ENCODE measurements around the gene VOPP1.

Gene VOPP1

GRCh38 chr7:55490099-55490498 is 82.2 kb downstream of the VOPP1 start:
- H3K27ac ChIP-seq = no peak overlapping the region
- TF ChIP-seq CTCF (IDR thresholded peaks at IDR 0.05) (no peak), ZFX (IDR thresholded peaks at IDR 0.05; ENCODE audit: borderline replicate concordance) (no peak)

GRCh38 chr7:55489552-55489951 is 82.8 kb downstream of the VOPP1 start:
- no peak overlapping the region for H3K27ac ChIP-seq
- TF ChIP-seq ZFX (IDR thresholded peaks at IDR 0.05; ENCODE audit: borderline replicate concordance) = no peak
- no peak for TF ChIP-seq CTCF (IDR thresholded peaks at IDR 0.05)

GRCh38 chr7:55488804-55489340 is 83.4 kb downstream of the VOPP1 start:
- TF ChIP-seq CTCF (IDR thresholded peaks at IDR 0.05) (no peak), ZFX (IDR thresholded peaks at IDR 0.05; ENCODE audit: borderline replicate concordance) (no peak)
- H3K27ac ChIP-seq = no peak overlapping the region

GRCh38 chr7:55488216-55488615 is 84.1 kb downstream of the VOPP1 start:
- no peak overlapping the region for H3K27ac ChIP-seq
- TF ChIP-seq ZFX (IDR thresholded peaks at IDR 0.05; ENCODE audit: borderline replicate concordance) = no peak
- no peak for TF ChIP-seq CTCF (IDR thresholded peaks at IDR 0.05)

GRCh38 chr7:55486991-55487390 is 85.3 kb downstream of the VOPP1 start:
- TF ChIP-seq CTCF (IDR thresholded peaks at IDR 0.05) (no peak), ZFX (IDR thresholded peaks at IDR 0.05; ENCODE audit: borderline replicate concordance) (no peak)
- H3K27ac ChIP-seq = no peak overlapping the region

GRCh38 chr7:55486192-55486590 is 86.1 kb downstream of the VOPP1 start:
- no peak for TF ChIP-seq ZFX (IDR thresholded peaks at IDR 0.05; ENCODE audit: borderline replicate concordance)
- no peak for TF ChIP-seq CTCF (IDR thresholded peaks at IDR 0.05)

GRCh38 chr7:55485501-55486191 is 86.7 kb downstream of the VOPP1 start:
- TF ChIP-seq CTCF (IDR thresholded peaks at IDR 0.05) (no peak), ZFX (IDR thresholded peaks at IDR 0.05; ENCODE audit: borderline replicate concordance) (no peak)
- H3K27ac ChIP-seq = no peak overlapping the region

More at GRCh38 chr7:55486192-55486590, 86.1 kb downstream of the VOPP1 start:
- no peak overlapping the region for H3K27ac ChIP-seq

Data from 22Rv1 (cell line).